Liver (tissue), 9 donors: ENCODE measurements around the gene NHERF2. TPM values are rescaled to one million over a fixed set of nuclear protein-coding genes. Genes with fewer than 3 reads are reported as not detected.

ENCODE experiments used
- DNase-seq: peaks from one replicate; pipeline ENCODE4 v3.0.0-alpha.2; 2017; ENCODE audit warnings: low spot score
- H3K27ac ChIP-seq, 2 donors: one replicate each; pipeline ENCODE4 v1.7.0; 2013; ENCODE audit warnings: inconsistent platforms in 2 of 2, low read length in 2 of 2, control low read depth in 1 of 2, low read depth in 1 of 2, mild to moderate bottlenecking in 1 of 2
- H3K27me3 ChIP-seq, 4 donors: one replicate each; pipeline versions ENCODE4 v1.6.1 to v1.7.0; 2013; ENCODE audit warnings: low read length in 3 of 4, inconsistent platforms in 1 of 4, mild to moderate bottlenecking in 1 of 4, moderate library complexity in 1 of 4; ENCODE audit not compliant: control insufficient read depth in 4 of 4, insufficient read depth in 4 of 4
- H3K36me3 ChIP-seq, 4 donors: one replicate each; pipeline versions ENCODE4 v1.6.1 to v1.7.0; 2013; ENCODE audit warnings: low read length in 3 of 4, mild to moderate bottlenecking in 3 of 4, low read depth in 1 of 4, moderate library complexity in 1 of 4; ENCODE audit not compliant: control insufficient read depth in 4 of 4, insufficient read depth in 3 of 4
- H3K4me1 ChIP-seq, 4 donors: one replicate each; pipeline versions ENCODE4 v1.6.1 to v1.7.0; 2013; ENCODE audit warnings: low read length in 3 of 4, mild to moderate bottlenecking in 3 of 4, moderate library complexity in 1 of 4; ENCODE audit not compliant: control insufficient read depth in 4 of 4, insufficient read depth in 4 of 4
- H3K4me3 ChIP-seq, 3 donors: one replicate each; pipeline versions ENCODE4 v1.6.1 to v1.7.0; 2013; ENCODE audit warnings: low read length in 3 of 3, control low read depth in 1 of 3, low read depth in 1 of 3, mild to moderate bottlenecking in 1 of 3
- H3K9ac ChIP-seq, 2 donors: one replicate each; pipeline ENCODE4 v1.7.0; 2013; ENCODE audit warnings: low read length in 2 of 2, mild to moderate bottlenecking in 2 of 2, moderate library complexity in 2 of 2, control low read depth in 1 of 2, low read depth in 1 of 2
- H3K9me3 ChIP-seq, 4 donors: one replicate each; pipeline versions ENCODE4 v1.6.1 to v1.7.0; 2013; ENCODE audit warnings: low read length in 3 of 4; ENCODE audit not compliant: control insufficient read depth in 4 of 4
- ATF3 ChIP-seq: IDR thresholded peaks from 2 replicates; pipeline ENCODE4 v1.6.1; 2016; ENCODE audit warnings: antibody characterized with exemption
- CTCF ChIP-seq: fragments of 150-350 bp; IDR thresholded peaks from 2 replicates; pipeline ENCODE4 v1.5.1; 2017; ENCODE audit warnings: improper control_type of control experiment, low read depth, low read length; ENCODE audit not compliant: missing input control
- FOXA1 ChIP-seq: IDR thresholded peaks from 2 replicates; pipeline ENCODE4 v1.6.1; 2016; ENCODE audit warnings: antibody characterized with exemption
- FOXA2 ChIP-seq: IDR thresholded peaks from 2 replicates; pipeline ENCODE4 v1.6.1; 2016; ENCODE audit warnings: antibody characterized with exemption
- GABPA ChIP-seq, 2 donors: IDR thresholded peaks in 1 of 2; conservative IDR thresholded peaks in 1 of 2; 2 replicates each; pipeline ENCODE4 v1.6.1; 2016; ENCODE audit warnings: antibody characterized with exemption in 2 of 2, mild to moderate bottlenecking in 1 of 2, moderate library complexity in 1 of 2
- HNF4A ChIP-seq, 2 donors: conservative IDR thresholded peaks; 2 replicates each; pipeline ENCODE4 v1.6.1; 2016; ENCODE audit warnings: antibody characterized with exemption in 2 of 2, mild to moderate bottlenecking in 2 of 2
- NR2F2 ChIP-seq: IDR thresholded peaks from 2 replicates; pipeline ENCODE4 v1.6.1; 2016; ENCODE audit warnings: antibody characterized with exemption
- RAD21 ChIP-seq, 2 donors: IDR thresholded peaks; 2 replicates each; pipeline ENCODE4 v1.6.1; 2016; ENCODE audit warnings: antibody characterized with exemption in 2 of 2, mild to moderate bottlenecking in 2 of 2
- REST ChIP-seq: IDR thresholded peaks from 2 replicates; pipeline ENCODE4 v1.6.1; 2016; ENCODE audit warnings: antibody characterized with exemption, mild to moderate bottlenecking
- RXRA ChIP-seq, 2 donors: IDR thresholded peaks; 2 replicates each; pipeline ENCODE4 v1.6.1; 2017 to 2018; ENCODE audit warnings: antibody characterized with exemption in 2 of 2, mild to moderate bottlenecking in 1 of 2
- SP1 ChIP-seq: IDR thresholded peaks from 2 replicates; pipeline ENCODE4 v1.6.1; 2018; ENCODE audit warnings: antibody characterized with exemption, mild to moderate bottlenecking
- TAF1 ChIP-seq: conservative IDR thresholded peaks from 2 replicates; pipeline ENCODE4 v1.6.1; 2016; ENCODE audit warnings: antibody characterized with exemption, mild to moderate bottlenecking
- YY1 ChIP-seq: IDR thresholded peaks from 2 replicates; pipeline ENCODE4 v1.6.1; 2016; ENCODE audit warnings: antibody characterized with exemption, mild to moderate bottlenecking
- ZBTB33 ChIP-seq: IDR thresholded peaks from 2 replicates; pipeline ENCODE4 v1.6.1; 2016; ENCODE audit warnings: antibody characterized with exemption
- WGBS: extraction: QIAGEN DNeasy Blood & Tissue Kit; methylation state at CpG from one replicate; pipeline ENCODE4 v1.1.7; 2013; 5-methylcytosine and 5-hydroxymethylcytosine counted together
- polyA plus RNA-seq, 2 donors: library from polyadenylated mRNA; stranded (reverse) in 1 of 2; unstranded in 1 of 2; fragments of 200-250 nt in 1 of 2; fragments of >200 nt in 1 of 2; fragmentation: Nextera tagmentation in 1 of 2; extraction: Ambion mirVana in 1 of 2; gene quantifications; one replicate each; pipeline versions ENCODE4 v1.2.1 to v1.2.3, GENCODE V29; 2013 to 2015
- total RNA-seq, 2 donors: library from RNA; depleted of rRNA; stranded (reverse); fragments of >200 nt; gene quantifications; one replicate each; pipeline ENCODE4 v1.2.3, GENCODE V29; 2014
- donor health status: healthy.
- donor health status: healthy.
- donor health status: healthy.
- donor health status: healthy.
- donor health status: healthy.

The NHERF2 gene
- total and polyA plus RNA-seq, 4 donors = 36.6 to 205 (median 74.1) TPM

- TF ChIP-seq ATF3 (no peak), TAF1 (no peak), RAD21 (IDR thresholded peaks at IDR 0.05) (peak in 1 of 2 donors; percentile 23), FOXA2 (no peak), RXRA (IDR thresholded peaks at IDR 0.05) (peak; percentile 59 to 70), FOXA1 (no peak)
Measured at GRCh38 chr16:2047330-2048115, 20.8 kb downstream of the NHERF2 start, which contains the start of the genes NTHL1 and TSC2 (continued).

- TF ChIP-seq ATF3 = no peak
- TF ChIP-seq RAD21 (IDR thresholded peaks at IDR 0.05) = no peak
- no peak for TF ChIP-seq SP1
- DNase-seq = no peak
- H3K27ac ChIP-seq = peak overlapping the region; percentile 59 to 62
Measured at GRCh38 chr16:2048116-2048543, 21.4 kb downstream of the NHERF2 start.

GRCh38 chr16:2053211-2053610, 26.5 kb downstream of the NHERF2 start:
- DNase-seq = no peak

More at GRCh38 chr16:2048116-2048543, 21.4 kb downstream of the NHERF2 start:
- WGBS = under 1% methylated on average over 30 of the region's 30 CpGs
- peak overlapping the region; percentile 54 to 58 for H3K9ac ChIP-seq
- H3K4me1 ChIP-seq = peaks cover 4 to 41% (median 28%) of the 10 kb centered on the region in 4 donors
- H3K27me3 ChIP-seq = no peaks in the 10 kb centered on the region
- H3K36me3 ChIP-seq = peaks cover under 1 to 17% (median 7%) of the 10 kb centered on the region in 4 donors
- peak overlapping the region; percentile 65 to 97 (median 89) for H3K4me3 ChIP-seq
- H3K9me3 ChIP-seq = no peaks in the 10 kb centered on the region

More at GRCh38 chr16:2053211-2053610, 26.5 kb downstream of the NHERF2 start:
- Histone ChIP-seq H3K36me3 (peaks cover 6 to 43% (median 16%) of the 10 kb centered on the region in 4 donors), H3K4me3 (no peak overlapping the region), H3K9ac (no peak overlapping the region), H3K4me1 (peaks cover 0 to 17% (median 13%) of the 10 kb centered on the region in 4 donors), H3K27me3 (no peaks in the 10 kb centered on the region), H3K27ac (no peak overlapping the region), H3K9me3 (no peaks in the 10 kb centered on the region)
- WGBS = 97% methylated on average over 21 of the region's 21 CpGs
- no peak for TF ChIP-seq NR2F2
- TF ChIP-seq ATF3 = no peak
- TF ChIP-seq HNF4A (conservative IDR thresholded peaks at IDR 0.05) = no peak
- TF ChIP-seq SP1 = no peak
- TF ChIP-seq CTCF = no peak
- TF ChIP-seq ZBTB33 = no peak
- no peak for TF ChIP-seq REST
- TF ChIP-seq GABPA (IDR thresholded peaks at IDR 0.05 in 1 of 2, conservative IDR thresholded peaks at IDR 0.05 in 1 of 2) = no peak
- TF ChIP-seq TAF1 = no peak
- no peak for TF ChIP-seq RAD21 (IDR thresholded peaks at IDR 0.05)
- TF ChIP-seq YY1 = no peak
